K562 (cell line): ENCODE results near the gene ABCA1. TPM values are rescaled to one million over a fixed set of nuclear protein-coding genes. Genes with fewer than 3 reads are reported as not detected.
A peak's percentile ranks its signal among the peaks of the same experiment; 100 is the strongest.

ENCODE experiments used
- AFF1 ChIP-seq, 2 experiments: fragments of 450-650 bp; IDR thresholded peaks; 2 replicates each; pipeline ENCODE4 v1.6.1; 2018; ENCODE audit warnings: mild to moderate bottlenecking in 2 of 2, low read depth in 1 of 2; ENCODE audit not compliant: partially characterized antibody in 2 of 2
- ARNT ChIP-seq, 2 experiments: fragments of 450-650 bp; IDR thresholded peaks; 2 replicates each; pipeline ENCODE4 v1.6.1; 2016; ENCODE audit warnings: mild to moderate bottlenecking in 1 of 2
- CC2D1A ChIP-seq: fragments of 450-650 bp; IDR thresholded peaks from 2 replicates; pipeline ENCODE4 v1.6.1; 2017; ENCODE audit warnings: mild to moderate bottlenecking
- CHD4 ChIP-seq: fragments of 200-600 bp; sonication (generic); IDR thresholded peaks from 3 replicates; pipeline ENCODE4 v1.6.1; 2012; ENCODE audit warnings: low read depth, mild to moderate bottlenecking, mixed read lengths, low read length, inconsistent platforms; ENCODE audit not compliant: insufficient read depth, insufficient replicate concordance, poor library complexity, severe bottlenecking
- CREBBP ChIP-seq: IDR thresholded peaks from one replicate; pipeline ENCODE4 v1.6.1; 2012; ENCODE audit warnings: low read depth, mild to moderate bottlenecking, control low read depth, inconsistent platforms, low read length
- FOXA3 ChIP-seq, 2 experiments: fragments of 450-650 bp in 1 of 2; sonication (generic) in 1 of 2; formaldehyde crosslinking; IDR thresholded peaks in 1 of 2; conservative IDR thresholded peaks in 1 of 2; 2 replicates each; pipeline versions ENCODE4 v1.4.0 to v1.8.0; 2020 to 2022; ENCODE audit warnings: mild to moderate bottlenecking in 2 of 2, missing genetic modification reagents in 1 of 2
- GATAD2B ChIP-seq: fragments of 450-650 bp; IDR thresholded peaks from 2 replicates; pipeline ENCODE4 v1.6.1; 2017; ENCODE audit warnings: mild to moderate bottlenecking, borderline replicate concordance
- KDM5B ChIP-seq: fragments of 200-600 bp; sonication (generic); IDR thresholded peaks from 2 replicates; pipeline ENCODE4 v1.6.1; 2012; ENCODE audit warnings: low read depth, mild to moderate bottlenecking, moderate library complexity, low read length, control low read depth, inconsistent platforms; ENCODE audit not compliant: insufficient replicate concordance
- MTA2 ChIP-seq: fragments of 450-650 bp; IDR thresholded peaks from 2 replicates; pipeline ENCODE4 v1.6.1; 2016; ENCODE audit warnings: low read depth
- POLR2AphosphoS2 ChIP-seq: IDR thresholded peaks from 2 replicates; pipeline ENCODE4 v1.6.1; 2012; ENCODE audit warnings: low read length, improper control_type of control experiment
- SMAD3 ChIP-seq: fragments of 450-650 bp; formaldehyde crosslinking; conservative IDR thresholded peaks from 2 replicates; pipeline ENCODE4 v1.4.0; 2020; ENCODE audit warnings: mild to moderate bottlenecking
- STAT5B ChIP-seq: fragments of 250-450 bp; sonication (Bioruptor Pico); IDR thresholded peaks from 2 replicates; pipeline ENCODE4 v1.8.0; 2021; ENCODE audit warnings: mild to moderate bottlenecking, inconsistent platforms
- ZNF175 ChIP-seq: fragments of 200-800 bp; sonication (Bioruptor generic); IDR thresholded peaks from 2 replicates; pipeline ENCODE4 v1.6.1; 2016; ENCODE audit warnings: low read depth, mild to moderate bottlenecking, missing genetic modification characterization, missing compliant biosample characterization
- ZNF766 ChIP-seq: fragments of 200-800 bp; sonication (Bioruptor generic); conservative IDR thresholded peaks from 2 replicates; pipeline ENCODE4 v1.6.1; 2016; ENCODE audit warnings: missing genetic modification characterization, missing compliant biosample characterization
- polyA plus RNA-seq, 8 experiments: library from polyadenylated mRNA; depleted of rRNA in 4 of 8; stranded (reverse) in 5 of 8; unstranded in 3 of 8; fragments of >200 nt; fragmentation: Nextera tagmentation in 2 of 8; fragmentation: Illumina TruSeq in 1 of 8; extraction: Ambion mirVana in 2 of 8; extraction: Trizol in 1 of 8; gene quantifications; 2 replicates each; pipeline versions ENCODE4 v1.2.1 to v1.2.3, GENCODE V29; 2011 to 2014; ENCODE audit warnings: inconsistent platforms in 1 of 8, missing spikeins in 1 of 8
- total RNA-seq, 7 experiments: library from RNA; depleted of rRNA in 6 of 7; stranded (reverse); fragments of >200 nt in 6 of 7; fragmentation: Illumina TruSeq in 2 of 7; extraction: Trizol in 2 of 7; gene quantifications; 2 replicates each; pipeline versions ENCODE4 v1.2.1 to v1.2.3, GENCODE V29; 2011 to 2021; ENCODE audit warnings: low replicate concordance in 1 of 7
- TF ChIP-seq, protein P1 (sequence below), 2 experiments: fragments of 450-650 bp in 1 of 2; IDR thresholded peaks; 2 replicates each; pipeline ENCODE4 v1.6.1; 2011 to 2017; ENCODE audit warnings: low read depth in 2 of 2, antibody characterized with exemption in 1 of 2, borderline replicate concordance in 1 of 2, low read length in 1 of 2, mild to moderate bottlenecking in 1 of 2, mixed read lengths in 1 of 2; ENCODE audit not compliant: control insufficient read depth in 1 of 2
- TF ChIP-seq, protein P2 (sequence below): fragments of 250-450 bp; sonication (Bioruptor Pico); IDR thresholded peaks from 2 replicates; pipeline ENCODE4 v1.8.0; 2021; ENCODE audit warnings: mild to moderate bottlenecking, moderate library complexity

ABCA1 gene
- total and polyA plus RNA-seq, 9 of the 15 experiments (the other 6 are each of a cell fraction or from before 2014, with no cell fraction given): under 0.01 to 0.18 (median 0.02) TPM; not detected in 5

DNA sequence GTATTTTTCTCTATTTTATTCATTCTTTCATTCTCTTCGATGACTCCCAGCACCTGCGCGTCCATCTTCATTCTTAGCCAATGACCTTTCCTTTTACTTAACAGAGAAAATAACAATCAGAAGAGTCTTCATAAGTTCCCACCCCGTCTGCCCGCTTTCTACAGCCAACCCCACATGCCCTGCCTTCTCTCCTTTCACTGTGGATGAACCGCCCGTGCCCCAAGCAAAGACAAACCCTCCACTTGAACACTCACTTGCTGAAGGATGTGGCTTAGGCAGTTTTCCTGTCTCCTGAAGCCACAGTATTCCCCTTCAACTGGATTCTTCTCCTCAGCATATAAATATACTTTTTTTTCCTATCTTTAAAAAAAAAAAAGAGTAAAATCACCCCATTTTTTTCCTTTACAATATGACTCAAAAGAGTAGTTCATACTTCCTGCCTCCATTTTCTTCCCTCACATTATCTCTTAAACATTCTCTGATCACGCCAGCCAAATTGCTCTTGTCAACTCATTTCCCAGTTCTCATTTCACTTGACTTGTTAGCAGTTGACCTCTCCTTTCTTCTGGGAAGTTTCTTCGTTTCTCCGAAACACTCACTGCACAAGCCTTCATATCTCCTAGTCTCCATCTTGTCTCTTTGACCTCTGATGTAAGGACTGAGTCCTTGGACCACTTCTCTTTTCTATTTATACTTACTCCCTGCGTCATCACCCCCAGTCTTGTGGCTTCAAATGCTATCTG is 153.0 kb downstream of the ABCA1 start (continued):
- TF ChIP-seq, protein P1, sequence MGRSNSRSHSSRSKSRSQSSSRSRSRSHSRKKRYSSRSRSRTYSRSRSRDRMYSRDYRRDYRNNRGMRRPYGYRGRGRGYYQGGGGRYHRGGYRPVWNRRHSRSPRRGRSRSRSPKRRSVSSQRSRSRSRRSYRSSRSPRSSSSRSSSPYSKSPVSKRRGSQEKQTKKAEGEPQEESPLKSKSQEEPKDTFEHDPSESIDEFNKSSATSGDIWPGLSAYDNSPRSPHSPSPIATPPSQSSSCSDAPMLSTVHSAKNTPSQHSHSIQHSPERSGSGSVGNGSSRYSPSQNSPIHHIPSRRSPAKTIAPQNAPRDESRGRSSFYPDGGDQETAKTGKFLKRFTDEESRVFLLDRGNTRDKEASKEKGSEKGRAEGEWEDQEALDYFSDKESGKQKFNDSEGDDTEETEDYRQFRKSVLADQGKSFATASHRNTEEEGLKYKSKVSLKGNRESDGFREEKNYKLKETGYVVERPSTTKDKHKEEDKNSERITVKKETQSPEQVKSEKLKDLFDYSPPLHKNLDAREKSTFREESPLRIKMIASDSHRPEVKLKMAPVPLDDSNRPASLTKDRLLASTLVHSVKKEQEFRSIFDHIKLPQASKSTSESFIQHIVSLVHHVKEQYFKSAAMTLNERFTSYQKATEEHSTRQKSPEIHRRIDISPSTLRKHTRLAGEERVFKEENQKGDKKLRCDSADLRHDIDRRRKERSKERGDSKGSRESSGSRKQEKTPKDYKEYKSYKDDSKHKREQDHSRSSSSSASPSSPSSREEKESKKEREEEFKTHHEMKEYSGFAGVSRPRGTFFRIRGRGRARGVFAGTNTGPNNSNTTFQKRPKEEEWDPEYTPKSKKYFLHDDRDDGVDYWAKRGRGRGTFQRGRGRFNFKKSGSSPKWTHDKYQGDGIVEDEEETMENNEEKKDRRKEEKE (IDR thresholded peaks at IDR 0.05; ENCODE audit: borderline replicate concordance in 1 of 2, control insufficient read depth in 1 of 2, low read depth in 2 of 2, low read length in 1 of 2): no peak
- TF ChIP-seq, protein P2, sequence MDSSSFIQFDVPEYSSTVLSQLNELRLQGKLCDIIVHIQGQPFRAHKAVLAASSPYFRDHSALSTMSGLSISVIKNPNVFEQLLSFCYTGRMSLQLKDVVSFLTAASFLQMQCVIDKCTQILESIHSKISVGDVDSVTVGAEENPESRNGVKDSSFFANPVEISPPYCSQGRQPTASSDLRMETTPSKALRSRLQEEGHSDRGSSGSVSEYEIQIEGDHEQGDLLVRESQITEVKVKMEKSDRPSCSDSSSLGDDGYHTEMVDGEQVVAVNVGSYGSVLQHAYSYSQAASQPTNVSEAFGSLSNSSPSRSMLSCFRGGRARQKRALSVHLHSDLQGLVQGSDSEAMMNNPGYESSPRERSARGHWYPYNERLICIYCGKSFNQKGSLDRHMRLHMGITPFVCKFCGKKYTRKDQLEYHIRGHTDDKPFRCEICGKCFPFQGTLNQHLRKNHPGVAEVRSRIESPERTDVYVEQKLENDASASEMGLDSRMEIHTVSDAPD (CRISPR knock-in tag): no peak
- peak in 1 of 2 experiments; percentile 90; a peak in 3 of 4 replicates for TF ChIP-seq ARNT (IDR thresholded peaks at IDR 0.05)
- 0 out of 2 replicates have a peak, but pooled peaks have one; percentile 28 for TF ChIP-seq SMAD3 (CRISPR knock-in tag)
- peak; percentile 95 for TF ChIP-seq ZNF175 (CRISPR knock-in tag)
- TF ChIP-seq FOXA3 (CRISPR knock-in tag; conservative IDR thresholded peaks at IDR 0.05 in 1 of 2, IDR thresholded peaks at IDR 0.05 in 1 of 2): 0 out of 4 replicates have a peak, but pooled peaks of 1 of the 2 experiments have one; percentile 7
- TF ChIP-seq CREBBP: no peak
- TF ChIP-seq CC2D1A: 0 out of 2 replicates have a peak, but pooled peaks have one; percentile 39
- TF ChIP-seq POLR2AphosphoS2: no peak
- TF ChIP-seq MTA2: peak; percentile 59; the same call in 1 of the 2 replicates
- TF ChIP-seq STAT5B (CRISPR knock-in tag): no peak
- TF ChIP-seq KDM5B: peak; percentile 6
- TF ChIP-seq ZNF766 (CRISPR knock-in tag): peak; percentile 83
- TF ChIP-seq GATAD2B: no peak
- peak; percentile 58 to 85 for TF ChIP-seq AFF1 (IDR thresholded peaks at IDR 0.05; ENCODE audit: low read depth in 1 of 2, partially characterized antibody in 2 of 2)
- TF ChIP-seq CHD4: no peak
